ENCODE measurements around the gene BCAS2.

- TF ChIP-seq BHLHE40 (IDR thresholded peaks at IDR 0.05; ENCODE audit: borderline replicate concordance) = no peak
- no peak for TF ChIP-seq SUZ12 (IDR thresholded peaks at IDR 0.05)
- TF ChIP-seq SP1 (IDR thresholded peaks at IDR 0.05) = no peak
- no peak for TF ChIP-seq HDGF (IDR thresholded peaks at IDR 0.05; ENCODE audit: borderline replicate concordance)
Measured at GRCh38 chr1:114549137-114549536, 32.3 kb downstream of the BCAS2 start.
